Small intestine (tissue), 7 donors: ENCODE measurements around the gene F8. TPM values are rescaled to one million over a fixed set of nuclear protein-coding genes. Genes with fewer than 3 reads are reported as not detected.
A peak's percentile ranks its signal among the peaks of the same experiment; 100 is the strongest.
"Not testable (repeated sequence)": the region's sequence is repeated elsewhere in the genome, so short reads cannot be mapped to it uniquely, and the experiment has no call there.

Source experiments
- DNase-seq, 2 donors: peaks; one replicate each; pipeline versions ENCODE4 v3.0.0 to v3.0.0-alpha.2; 2013
- FAIRE-seq: peaks from 2 replicates; lab custom pipeline; 2012; peaks lifted over from hg19 to GRCh38; lab: Jason Lieb, UNC
- H3K27ac ChIP-seq, 3 donors: one replicate each; pipeline ENCODE4 v1.5.1; 2013; ENCODE audit warnings: low read length in 2 of 3, mild to moderate bottlenecking in 2 of 3, control low read depth in 1 of 3, inconsistent platforms in 1 of 3, low read depth in 1 of 3, moderate library complexity in 1 of 3
- H3K27me3 ChIP-seq, 3 donors: one replicate each; pipeline ENCODE4 v1.6.1; 2013; ENCODE audit warnings: low read length in 3 of 3, inconsistent platforms in 1 of 3; ENCODE audit not compliant: control insufficient read depth in 3 of 3, insufficient read depth in 3 of 3
- H3K36me3 ChIP-seq, 3 donors: one replicate each; pipeline ENCODE4 v1.6.1; 2013; ENCODE audit warnings: low read length in 3 of 3, inconsistent platforms in 1 of 3, low read depth in 1 of 3, mild to moderate bottlenecking in 1 of 3, moderate library complexity in 1 of 3; ENCODE audit not compliant: control insufficient read depth in 3 of 3, insufficient read depth in 2 of 3
- H3K4me1 ChIP-seq, 3 donors: one replicate each; pipeline ENCODE4 v1.6.1; 2013; ENCODE audit warnings: low read length in 2 of 3, inconsistent platforms in 1 of 3, low read depth in 1 of 3, mild to moderate bottlenecking in 1 of 3, moderate library complexity in 1 of 3; ENCODE audit not compliant: control insufficient read depth in 3 of 3, insufficient read depth in 2 of 3
- H3K4me3 ChIP-seq, 3 donors: one replicate each; pipeline ENCODE4 v1.5.1; 2013; ENCODE audit warnings: low read length in 3 of 3, control low read depth in 1 of 3, inconsistent platforms in 1 of 3, low read depth in 1 of 3, mild to moderate bottlenecking in 1 of 3, moderate library complexity in 1 of 3
- H3K9me3 ChIP-seq, 2 donors: one replicate each; pipeline ENCODE4 v1.6.1; 2013; ENCODE audit warnings: low read depth in 1 of 2, low read length in 1 of 2; ENCODE audit not compliant: control insufficient read depth in 2 of 2, insufficient read depth in 1 of 2
- WGBS, 3 donors: extraction: QIAGEN DNeasy Blood & Tissue Kit; methylation state at CpG; one replicate each; pipeline ENCODE4 v1.1.7; 2013; 5-methylcytosine and 5-hydroxymethylcytosine counted together
- polyA plus RNA-seq, 4 donors: library from polyadenylated mRNA; stranded (reverse) in 3 of 4; unstranded in 1 of 4; fragments of 200-250 nt in 3 of 4; fragments of 120-200 nt in 1 of 4; gene quantifications; one replicate each; pipeline versions ENCODE4 v1.2.1 to v1.2.3, GENCODE V29; 2013
- donor health status: healthy with polysubstance abuse.
- donor health status: control.
- donor health status: control.
- donor health status: Bipolar disorder and iron deficiency.
- donor health status: healthy.

F8 gene
- polyA plus RNA-seq, 4 donors = 0.89 to 4.8 (median 1.7) TPM

- not testable (repeated sequence) for H3K4me1 ChIP-seq, H3K27ac ChIP-seq, FAIRE-seq, H3K9me3 ChIP-seq, DNase-seq, H3K36me3 ChIP-seq, H3K4me3 ChIP-seq, H3K27me3 ChIP-seq
- WGBS, 3 donors = 74 to 86% (median 77%) methylated on average over 6 to 10 of the region's 10 CpGs
These were observed 83.3 kb downstream of the F8 start for GRCh38 chrX:154939265-154939664.

- not testable (repeated sequence) for H3K36me3 ChIP-seq, H3K27ac ChIP-seq, H3K27me3 ChIP-seq, H3K9me3 ChIP-seq, H3K4me3 ChIP-seq, H3K4me1 ChIP-seq, DNase-seq, FAIRE-seq
- 85 to 94% (median 88%) methylated on average over 5 of the region's 5 CpGs for WGBS, 3 donors
These were observed 97.8 kb downstream of the F8 start for GRCh38 chrX:154924771-154925170.

- peak; percentile 95 for FAIRE-seq
- WGBS, 3 donors = 6 to 11% (median 6%) methylated on average over 5 of the region's 5 CpGs
These were observed 104.5 kb downstream of the F8 start for GRCh38 chrX:154918060-154918483.

GRCh38 chrX:154914052-154914451, 108.5 kb downstream of the F8 start:
- Histone ChIP-seq H3K9me3 (no peaks in the 10 kb centered on the region), H3K4me1 (no peaks in the 10 kb centered on the region), H3K36me3 (no peaks in the 10 kb centered on the region), H3K27ac (no peak overlapping the region), H3K27me3 (no peaks in the 10 kb centered on the region), H3K4me3 (no peak overlapping the region)
- FAIRE-seq (no peak), DNase-seq (no peak)
- WGBS, 3 donors = 56 to 86% (median 63%) methylated on average over 1 to 2 of the region's 2 CpGs

More at GRCh38 chrX:154918060-154918483, 104.5 kb downstream of the F8 start:
- no peaks in the 10 kb centered on the region for H3K36me3 ChIP-seq
- H3K4me3 ChIP-seq = no peak overlapping the region
- H3K27ac ChIP-seq = no peak overlapping the region
- no peaks in the 10 kb centered on the region for H3K9me3 ChIP-seq
- no peaks in the 10 kb centered on the region for H3K4me1 ChIP-seq
- peak; percentile 56 to 60 for DNase-seq
- H3K27me3 ChIP-seq = no peaks in the 10 kb centered on the region

GRCh38 chrX:154910528-154910927, 112.0 kb downstream of the F8 start:
- not testable (repeated sequence) for FAIRE-seq, H3K4me1 ChIP-seq, H3K27me3 ChIP-seq, H3K27ac ChIP-seq, DNase-seq, H3K36me3 ChIP-seq, H3K4me3 ChIP-seq, H3K9me3 ChIP-seq
- 82 to 90% (median 85%) methylated on average over 7 to 11 of the region's 11 CpGs for WGBS, 3 donors

GRCh38 chrX:154910048-154910447, 112.5 kb downstream of the F8 start:
- not testable (repeated sequence) for H3K36me3 ChIP-seq, DNase-seq, H3K27ac ChIP-seq, H3K4me3 ChIP-seq, H3K4me1 ChIP-seq, H3K27me3 ChIP-seq, H3K9me3 ChIP-seq, FAIRE-seq
- 89 to 94% (median 94%) methylated on average over 4 of the region's 4 CpGs for WGBS, 3 donors

- WGBS, 3 donors = 77 to 91% (median 89%) methylated on average over 3 of the region's 3 CpGs
- no peak for FAIRE-seq
- no peak overlapping the region for H3K27ac ChIP-seq
These were observed 113.7 kb downstream of the F8 start for GRCh38 chrX:154908821-154909220.

GRCh38 chrX:154902408-154902807, 120.1 kb downstream of the F8 start:
- H3K36me3 ChIP-seq = no peaks in the 10 kb centered on the region

More at GRCh38 chrX:154908821-154909220, 113.7 kb downstream of the F8 start:
- H3K9me3 ChIP-seq = no peaks in the 10 kb centered on the region
- H3K4me1 ChIP-seq = no peaks in the 10 kb centered on the region
- no peak overlapping the region for H3K4me3 ChIP-seq
- H3K27me3 ChIP-seq = no peaks in the 10 kb centered on the region
- no peak for DNase-seq
- no peaks in the 10 kb centered on the region for H3K36me3 ChIP-seq

GRCh38 chrX:154900323-154900722, 122.2 kb downstream of the F8 start:
- no peaks in the 10 kb centered on the region for H3K27me3 ChIP-seq
- no peaks in the 10 kb centered on the region for H3K4me1 ChIP-seq
- DNase-seq (no peak), FAIRE-seq (no peak)
- 83 to 93% (median 84%) methylated on average over 8 of the region's 8 CpGs for WGBS, 3 donors
- H3K9me3 ChIP-seq = no peaks in the 10 kb centered on the region
- no peaks in the 10 kb centered on the region for H3K36me3 ChIP-seq
- H3K27ac ChIP-seq = no peak overlapping the region
- H3K4me3 ChIP-seq = no peak overlapping the region

More at GRCh38 chrX:154902408-154902807, 120.1 kb downstream of the F8 start:
- Histone ChIP-seq H3K27ac (no peak overlapping the region), H3K9me3 (no peaks in the 10 kb centered on the region), H3K27me3 (no peaks in the 10 kb centered on the region), H3K4me3 (no peak overlapping the region), H3K4me1 (no peaks in the 10 kb centered on the region)
- 59 to 83% (median 67%) methylated on average over 1 of the region's 1 CpG for WGBS, 3 donors
- FAIRE-seq (no peak), DNase-seq (no peak)
